T-helper 9 cell (primary cell): ENCODE results near the gene CIBAR2.

Experiments used
- DNase-seq: peaks from one replicate; pipeline ENCODE4 v3.0.0-alpha.2; 2020

Gene CIBAR2

DNA sequence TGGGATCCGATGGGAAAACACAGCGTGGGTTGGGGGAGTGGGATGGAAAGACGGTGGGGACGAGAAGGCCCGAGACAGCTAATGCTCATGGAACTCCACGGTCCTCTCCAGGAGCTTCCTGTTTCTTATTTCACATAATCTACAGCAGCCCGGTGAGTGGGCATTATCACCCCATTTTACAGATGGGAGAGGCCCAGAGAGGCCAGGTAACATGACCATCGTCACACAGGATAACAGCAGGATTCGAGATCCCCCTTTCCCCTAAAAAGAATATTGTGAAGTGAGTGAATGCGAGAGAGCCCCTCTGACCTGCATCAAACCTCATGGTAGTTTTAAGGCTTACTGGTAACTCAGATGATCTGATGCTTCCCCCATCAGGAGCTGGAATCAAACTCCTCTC, 12.0 kb downstream of the CIBAR2 start:
- no peak for DNase-seq

DNA sequence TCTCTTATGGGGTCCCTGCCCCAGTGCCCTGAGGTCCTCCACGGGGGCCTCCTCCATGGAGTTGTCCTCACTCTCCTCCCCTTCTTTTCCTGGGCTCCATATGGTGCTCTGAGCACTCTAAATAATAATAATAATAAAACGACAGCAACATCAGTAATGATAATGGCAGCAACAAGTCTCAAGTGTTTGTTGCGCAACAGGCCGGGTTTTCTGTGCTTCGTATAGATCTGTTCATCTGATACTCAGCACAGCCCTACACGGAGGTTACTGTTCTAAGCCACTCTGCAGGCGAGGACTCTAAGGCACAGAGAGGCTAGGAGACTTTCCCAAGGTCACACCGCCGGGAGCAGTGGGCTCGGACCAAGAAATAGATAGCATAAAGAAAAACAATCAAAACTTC, 13.7 kb downstream of the CIBAR2 start:
- no peak for DNase-seq

DNA sequence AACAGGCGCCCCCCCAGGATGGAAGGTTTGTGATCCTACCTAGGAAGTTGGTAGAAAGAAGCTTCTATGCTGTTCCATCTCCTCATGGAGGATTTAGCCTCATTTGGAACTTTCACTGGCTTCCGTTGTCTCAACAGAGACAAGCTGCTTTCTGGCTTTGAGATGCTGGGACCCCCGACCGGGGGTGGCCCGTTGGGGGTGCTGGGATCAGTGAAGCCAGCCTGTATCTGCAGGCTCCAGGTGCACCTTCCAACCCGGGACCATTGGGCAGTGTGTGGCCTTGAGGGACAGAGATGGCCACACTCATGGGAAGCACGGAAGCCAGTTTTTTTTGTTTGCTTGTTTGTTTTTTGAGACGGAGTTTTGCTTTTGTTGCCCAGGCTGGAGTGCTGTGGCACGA, 15.4 kb downstream of the CIBAR2 start:
- DNase-seq = no peak

DNA sequence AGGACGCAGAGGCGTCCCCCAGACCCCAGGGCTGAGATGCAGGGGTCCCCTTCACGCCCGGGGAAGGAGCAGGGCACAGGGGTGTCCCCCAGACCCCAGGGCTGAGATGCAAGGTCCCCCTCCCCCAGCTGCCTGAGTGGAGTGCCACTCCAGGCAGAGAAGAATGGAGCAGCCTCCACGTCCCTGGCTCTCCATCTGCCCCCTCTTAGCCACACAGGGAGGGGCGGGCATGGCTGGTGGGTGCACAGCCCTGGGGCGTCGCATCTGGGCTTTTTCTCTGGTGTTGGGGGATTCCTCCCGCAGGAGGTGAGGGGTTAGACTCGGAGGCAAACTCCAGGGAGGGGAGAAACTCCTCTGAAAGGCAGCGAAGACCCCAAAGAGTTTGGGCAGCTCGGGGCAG, 17.5 kb downstream of the CIBAR2 start:
- DNase-seq = no peak

DNA sequence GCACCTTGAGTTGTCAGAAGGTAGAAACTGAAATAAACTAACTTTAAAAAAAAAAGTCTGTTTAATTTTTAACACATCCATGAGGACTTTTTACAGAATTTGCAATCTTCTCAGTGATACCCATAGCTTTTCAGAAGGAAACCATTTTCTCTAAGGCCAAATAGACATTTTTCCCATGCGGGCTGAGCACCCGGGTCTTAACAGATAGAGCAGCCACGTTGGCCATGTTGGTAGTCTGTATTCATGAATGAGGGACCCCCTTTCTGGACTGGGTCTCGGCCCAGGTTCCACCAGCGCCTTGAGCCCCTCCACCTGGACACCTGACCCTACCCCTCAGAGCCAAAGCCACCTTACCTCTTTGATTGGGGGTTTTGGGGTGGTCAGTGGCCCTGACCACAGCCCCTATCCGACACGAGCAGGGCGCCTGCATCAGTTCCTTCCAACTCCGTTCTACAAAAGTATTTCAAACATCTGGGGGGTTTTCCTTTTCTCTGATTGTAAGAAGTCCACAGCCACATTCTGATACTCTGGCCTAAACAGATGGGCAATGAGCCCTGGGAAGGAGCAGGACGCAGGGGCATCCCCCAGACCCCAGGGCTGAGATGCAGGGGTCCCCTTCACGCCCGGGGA, 18.0 kb downstream of the CIBAR2 start:
- DNase-seq = no peak

DNA sequence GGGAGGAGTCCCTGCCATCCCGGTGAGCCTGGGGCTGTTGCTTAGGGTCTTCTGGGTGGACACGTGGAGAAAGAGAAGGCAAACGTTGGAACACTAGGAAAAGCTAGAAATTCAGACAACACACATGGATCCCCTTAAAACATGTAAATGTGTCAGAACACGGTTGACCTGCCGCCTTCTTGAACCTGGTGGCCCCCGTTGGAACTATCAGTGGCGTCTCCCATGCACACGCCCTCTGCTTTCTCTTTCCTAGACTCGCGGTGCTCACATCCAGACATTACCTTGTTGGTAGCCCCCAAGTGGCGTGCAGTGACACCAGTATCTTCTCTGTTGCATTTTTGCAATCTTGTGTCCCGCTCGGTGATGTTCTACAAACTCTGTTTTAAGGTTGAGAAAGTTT, 18.6 kb downstream of the CIBAR2 start:
- DNase-seq = no peak

DNA sequence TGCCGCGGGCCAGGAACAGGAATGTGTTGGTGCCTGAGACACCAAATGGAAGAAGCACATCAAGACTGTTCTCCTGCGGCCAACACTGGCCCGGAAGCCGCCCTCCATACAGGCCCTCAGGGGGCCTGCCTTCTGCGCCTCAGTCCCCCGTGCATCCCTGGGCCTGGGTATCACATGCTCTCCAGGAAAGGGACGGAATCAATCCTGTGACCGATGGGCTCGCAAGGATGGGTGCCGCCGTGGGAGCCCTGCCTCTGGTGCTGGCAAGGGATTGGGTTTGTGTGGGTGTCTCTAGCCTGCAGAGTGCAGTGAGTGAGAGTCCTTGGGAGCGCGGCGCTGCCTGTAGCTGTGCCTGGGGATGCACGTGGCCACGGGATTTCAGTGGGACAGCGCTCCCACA, 19.4 kb downstream of the CIBAR2 start:
- no peak for DNase-seq

DNA sequence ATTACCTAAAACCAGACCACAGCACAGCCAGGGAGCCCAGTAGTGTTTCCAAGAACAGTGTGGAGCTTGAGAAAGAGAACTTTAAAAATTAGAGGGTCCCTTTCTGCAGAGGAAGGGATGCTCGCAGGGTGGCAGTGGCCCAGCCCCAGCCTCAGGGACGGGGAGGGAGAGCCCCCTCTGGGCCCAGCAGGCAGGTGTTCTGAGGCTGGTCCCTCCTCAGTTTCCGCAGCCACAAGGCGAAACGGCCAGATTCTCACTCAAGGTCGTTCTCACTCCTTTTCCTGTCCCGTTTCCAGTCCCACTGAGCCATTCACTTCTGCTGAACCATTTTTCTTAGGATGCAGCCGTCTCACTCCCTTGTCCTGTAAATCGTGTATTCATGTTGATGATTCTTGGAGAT, 20.0 kb downstream of the CIBAR2 start:
- DNase-seq = no peak

DNA sequence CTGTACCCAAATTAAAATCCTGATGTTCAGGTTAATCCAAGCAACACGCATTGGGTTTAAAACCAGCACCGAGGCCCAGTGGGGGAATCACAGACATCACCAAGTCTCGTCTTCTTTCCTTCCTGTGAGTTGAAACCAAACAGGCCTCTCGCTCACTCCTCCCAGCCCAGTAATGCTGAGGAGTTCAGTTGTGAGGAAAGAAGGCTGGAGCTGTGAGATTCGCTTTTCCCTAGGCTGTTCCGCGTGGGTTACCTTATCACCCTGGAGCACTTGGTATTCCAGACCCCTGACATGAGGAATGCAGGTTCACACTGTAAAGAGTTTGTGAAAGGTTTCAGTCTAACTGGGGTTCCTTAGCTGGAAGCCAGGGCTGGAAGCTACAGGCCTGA, 20.8 kb downstream of the CIBAR2 start:
- no peak for DNase-seq

DNA sequence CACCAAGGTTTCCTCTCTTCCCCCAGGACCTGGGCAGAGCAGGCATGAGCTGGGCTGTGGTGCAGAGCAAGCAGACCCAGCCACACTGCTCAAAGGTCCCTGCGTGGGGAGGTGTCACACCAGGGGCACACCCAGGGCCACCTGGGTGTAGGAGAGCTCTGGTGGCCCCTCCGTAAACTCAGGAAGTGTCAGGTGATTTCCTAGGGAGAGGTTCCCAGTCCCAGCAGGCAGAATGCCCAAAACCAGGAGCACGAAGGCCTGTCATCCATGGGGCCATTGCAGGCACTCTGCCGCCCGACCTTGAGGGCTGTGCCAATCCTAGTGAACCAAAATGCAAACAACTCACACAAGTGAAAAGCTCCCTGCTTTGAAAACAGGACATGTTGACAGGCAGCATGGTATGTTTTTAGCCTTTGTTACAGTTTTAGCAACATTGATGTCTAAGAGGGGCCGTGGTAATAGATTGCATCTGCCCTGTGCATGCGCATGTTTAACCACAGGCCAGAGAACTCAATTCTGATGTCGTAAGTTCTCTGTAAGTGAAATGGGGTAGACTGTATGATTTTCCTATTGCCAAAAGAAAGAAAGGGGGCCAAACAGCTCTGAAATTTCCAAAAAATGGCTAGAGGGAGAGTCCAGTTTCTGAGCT, 21.3 kb downstream of the CIBAR2 start:
- DNase-seq = no peak

DNA sequence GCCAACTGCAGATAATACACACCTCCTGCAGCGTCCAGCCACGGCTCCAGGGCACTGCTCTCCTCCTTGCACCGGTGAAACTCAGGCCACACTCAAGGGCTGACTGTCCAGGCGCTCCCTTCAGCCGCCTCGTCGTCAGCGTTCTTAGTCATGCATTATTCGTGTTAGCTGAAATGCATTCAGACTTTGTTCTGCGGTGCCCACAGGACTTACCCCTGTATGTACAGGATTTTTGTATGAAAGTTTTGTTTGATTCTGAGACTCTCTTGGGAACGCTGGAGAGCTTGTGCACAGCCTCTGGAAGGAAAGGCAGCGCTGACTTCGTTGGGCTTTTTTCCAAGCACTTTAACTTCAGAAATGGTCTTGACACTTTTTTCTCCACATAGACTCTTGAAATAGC, 22.1 kb downstream of the CIBAR2 start:
- DNase-seq = no peak

DNA sequence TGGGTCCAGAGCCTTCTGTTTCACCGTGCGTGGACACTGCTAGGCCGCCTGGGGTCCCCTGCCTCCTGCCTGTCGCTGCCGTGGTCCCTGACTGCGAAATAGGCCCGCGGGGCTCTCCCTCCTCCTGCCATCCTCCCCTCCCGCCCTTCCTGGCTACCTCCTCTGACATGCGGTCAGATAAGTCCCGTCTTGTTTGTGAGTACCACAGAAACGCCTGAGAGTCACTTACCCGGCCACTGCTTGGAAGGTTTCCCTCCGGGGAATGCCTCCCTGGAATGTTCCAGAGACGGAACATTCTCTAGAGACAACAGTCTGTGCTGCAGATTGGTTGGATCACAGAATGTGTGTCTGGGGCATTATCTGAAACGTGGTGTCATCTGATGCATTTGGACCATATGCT, 22.7 kb downstream of the CIBAR2 start:
- no peak for DNase-seq

DNA sequence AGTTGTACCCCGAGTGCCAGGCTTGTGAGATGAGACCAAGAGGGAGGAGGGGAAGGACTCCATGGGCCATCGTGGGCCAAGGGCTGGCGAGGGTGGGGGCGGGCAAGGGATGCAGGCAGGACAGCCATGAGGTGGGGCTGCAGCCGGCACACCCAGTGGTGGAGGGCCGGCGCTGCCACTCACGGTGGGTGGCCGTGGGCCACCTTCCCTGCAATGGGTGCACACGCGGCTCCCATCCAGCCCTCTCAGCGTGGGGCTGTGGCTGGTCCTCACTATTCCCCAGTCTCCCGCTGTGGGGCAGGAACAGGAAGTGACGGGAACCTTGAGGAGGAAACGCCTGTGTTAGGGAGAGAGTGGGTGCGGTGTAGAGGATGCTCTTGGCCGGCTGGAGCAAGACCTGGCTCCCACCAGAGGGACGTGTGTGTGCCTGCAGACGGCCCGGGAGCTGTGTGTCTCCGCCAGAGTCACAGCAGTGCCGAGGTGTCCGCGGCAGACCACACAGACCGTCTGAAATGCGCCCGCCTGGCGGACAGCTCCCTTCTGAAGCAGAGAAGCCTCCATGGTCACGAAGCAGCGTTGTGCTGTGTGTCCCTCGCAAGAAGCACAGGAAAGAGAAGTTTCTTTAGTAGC, 23.6 kb downstream of the CIBAR2 start:
- DNase-seq = no peak

DNA sequence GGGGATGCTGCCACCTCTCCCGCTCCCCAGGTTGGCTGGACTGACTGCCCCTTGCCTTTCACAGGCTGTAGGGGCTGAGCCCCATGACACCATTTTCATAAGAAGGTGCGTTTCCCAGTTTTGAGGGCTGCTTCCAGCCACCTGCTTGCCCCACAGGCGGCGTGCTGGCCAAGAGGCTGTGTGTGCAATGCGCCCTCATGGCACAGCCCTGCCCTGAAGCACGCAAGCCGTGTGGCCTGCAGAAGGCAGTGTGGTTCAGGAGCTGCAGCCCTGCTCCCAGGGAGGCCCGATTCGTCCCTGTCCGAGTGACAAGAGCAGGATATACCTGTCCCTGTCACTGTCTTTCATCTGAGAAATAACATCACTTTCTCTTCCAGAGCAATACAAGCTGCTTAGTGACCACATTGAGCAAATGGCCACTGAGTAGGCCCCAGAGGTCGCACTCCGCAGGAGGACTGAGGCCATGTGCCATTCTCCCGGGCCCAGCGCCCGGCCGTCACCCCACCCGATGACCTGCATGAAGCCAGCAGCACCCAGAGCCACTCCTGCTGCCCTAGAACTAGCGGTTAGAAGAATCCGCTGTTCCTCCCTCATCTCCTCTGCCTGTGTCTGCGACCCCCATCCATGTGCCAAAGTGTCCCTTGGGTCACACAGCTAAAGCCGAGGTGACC, 24.2 kb downstream of the CIBAR2 start:
- no peak for DNase-seq

DNA sequence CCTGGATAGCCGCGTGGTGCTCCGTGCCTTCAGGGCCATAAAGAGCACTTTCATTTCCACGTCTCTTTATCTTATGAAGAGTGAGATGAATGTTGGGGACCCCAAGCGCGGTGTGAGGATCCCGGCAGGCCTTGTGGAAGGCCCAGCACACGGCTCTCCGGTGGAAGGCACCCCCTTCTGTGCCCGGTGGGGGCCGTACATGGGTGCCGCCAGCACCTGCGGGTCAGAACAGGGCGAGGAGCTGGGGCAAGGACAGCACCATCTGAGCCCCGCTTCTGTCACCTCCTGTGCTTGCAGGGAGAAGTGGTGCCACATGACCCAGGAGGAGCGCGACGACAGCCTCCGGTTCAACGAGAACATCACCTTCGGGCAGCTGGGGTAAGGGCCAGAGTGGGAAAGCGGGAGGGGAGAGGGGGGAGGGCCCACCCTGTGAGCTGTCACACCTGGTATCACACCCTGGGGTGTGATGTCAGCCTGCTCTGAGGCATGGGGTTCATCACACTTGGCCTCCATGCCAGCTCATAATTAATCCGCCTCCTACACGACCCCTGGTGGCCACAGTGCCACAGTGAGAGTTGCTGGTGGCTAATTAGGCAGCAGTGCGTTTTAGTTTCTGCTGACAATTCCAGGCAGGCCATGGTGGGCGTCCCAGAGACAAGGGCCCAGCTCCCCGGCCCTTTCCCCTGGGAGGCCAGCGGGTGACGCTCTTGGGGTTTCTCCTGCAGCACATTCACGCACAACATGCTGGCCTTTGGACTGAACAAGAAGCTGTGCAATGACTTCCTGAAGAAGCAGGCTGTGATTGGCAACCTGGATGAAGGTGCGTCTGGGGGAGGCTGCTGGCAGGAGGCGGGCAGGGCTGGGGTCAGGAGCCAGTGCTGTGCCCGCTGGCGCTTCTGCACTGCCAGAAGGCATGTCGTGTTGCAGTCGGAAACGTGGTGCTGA, 25.7 kb downstream of the CIBAR2 start:
- peak; percentile 61 for DNase-seq

DNA sequence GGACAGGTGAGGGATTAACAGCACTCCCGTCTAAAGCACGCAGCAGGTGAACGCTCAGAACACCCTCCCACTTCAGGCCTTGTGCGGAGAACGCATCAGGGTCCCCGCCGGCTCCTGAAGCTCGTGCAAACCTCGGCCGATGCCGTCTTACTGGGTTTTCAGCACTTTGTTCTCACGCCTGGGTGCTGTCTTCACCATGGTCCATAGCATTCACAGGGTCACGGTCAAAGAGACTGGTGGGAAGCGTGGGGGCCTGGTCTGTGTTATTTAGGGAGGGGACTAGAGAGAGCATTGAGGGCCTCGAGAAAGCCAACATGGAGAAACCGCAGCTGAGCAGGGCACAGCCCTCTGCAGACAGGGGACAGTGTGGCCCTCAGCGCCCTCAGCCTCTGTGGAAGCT, 26.6 kb downstream of the CIBAR2 start:
- no peak for DNase-seq

DNA sequence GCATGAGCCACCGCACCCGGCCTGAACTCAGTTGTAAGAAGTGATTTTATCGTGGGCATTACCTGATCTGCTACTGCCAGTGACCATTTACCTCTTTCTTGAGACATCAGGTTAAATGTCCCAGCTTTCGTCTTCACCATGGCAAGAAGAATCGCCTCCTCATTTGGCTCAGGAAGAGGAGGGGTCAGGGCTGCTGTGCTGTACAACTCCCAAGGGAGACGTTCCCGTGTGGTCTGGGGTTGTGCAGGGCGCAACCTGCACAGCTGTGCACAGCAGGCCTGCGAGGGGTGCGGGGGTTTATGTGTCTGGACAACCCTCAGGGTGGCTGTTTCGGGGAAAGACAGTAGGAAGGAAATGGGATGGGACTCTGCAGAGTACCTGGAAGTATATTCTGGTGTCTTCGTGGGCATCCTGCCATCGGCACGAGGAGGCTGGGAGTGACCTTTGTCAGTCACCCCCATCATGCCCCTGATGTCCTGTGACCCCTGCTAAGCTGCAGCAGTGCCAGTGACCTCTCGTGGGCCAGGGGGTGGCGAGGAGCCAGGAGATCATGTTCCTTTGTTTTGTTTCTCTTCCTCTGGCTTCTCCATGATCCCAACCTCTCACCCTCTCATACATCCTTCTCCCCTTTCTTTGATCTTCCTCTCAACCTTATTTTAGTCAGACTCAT, 27.3 kb downstream of the CIBAR2 start:
- DNase-seq = no peak

DNA sequence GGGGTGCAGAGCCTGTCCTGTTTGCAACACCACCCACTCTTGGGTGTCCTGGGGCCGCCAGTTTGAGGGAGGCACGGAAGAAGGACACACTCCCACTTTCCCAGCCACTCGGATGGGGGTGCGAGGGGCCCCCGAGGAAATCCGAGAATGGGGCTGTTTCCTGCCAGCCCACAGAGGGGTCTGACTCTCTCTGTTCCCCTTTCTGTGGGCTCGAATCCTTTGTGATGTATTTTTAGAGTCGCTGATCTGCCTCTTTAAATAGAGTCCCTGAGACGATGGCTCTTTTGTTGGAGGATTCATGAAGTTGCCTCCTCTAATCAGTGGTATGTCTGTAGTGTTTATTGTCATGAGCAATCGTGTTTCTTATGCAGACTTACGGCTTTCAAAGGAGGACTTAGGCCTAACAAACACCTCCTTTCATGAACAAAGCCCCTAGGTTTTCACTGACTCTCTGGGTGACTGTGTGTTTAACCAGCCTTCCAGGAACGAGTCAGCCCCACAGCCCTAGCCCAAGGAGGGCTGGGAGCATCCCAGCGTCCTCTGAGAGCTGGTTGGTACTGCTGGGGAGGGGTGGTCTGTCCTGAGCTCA, 29.1 kb downstream of the CIBAR2 start:
- DNase-seq = no peak

DNA sequence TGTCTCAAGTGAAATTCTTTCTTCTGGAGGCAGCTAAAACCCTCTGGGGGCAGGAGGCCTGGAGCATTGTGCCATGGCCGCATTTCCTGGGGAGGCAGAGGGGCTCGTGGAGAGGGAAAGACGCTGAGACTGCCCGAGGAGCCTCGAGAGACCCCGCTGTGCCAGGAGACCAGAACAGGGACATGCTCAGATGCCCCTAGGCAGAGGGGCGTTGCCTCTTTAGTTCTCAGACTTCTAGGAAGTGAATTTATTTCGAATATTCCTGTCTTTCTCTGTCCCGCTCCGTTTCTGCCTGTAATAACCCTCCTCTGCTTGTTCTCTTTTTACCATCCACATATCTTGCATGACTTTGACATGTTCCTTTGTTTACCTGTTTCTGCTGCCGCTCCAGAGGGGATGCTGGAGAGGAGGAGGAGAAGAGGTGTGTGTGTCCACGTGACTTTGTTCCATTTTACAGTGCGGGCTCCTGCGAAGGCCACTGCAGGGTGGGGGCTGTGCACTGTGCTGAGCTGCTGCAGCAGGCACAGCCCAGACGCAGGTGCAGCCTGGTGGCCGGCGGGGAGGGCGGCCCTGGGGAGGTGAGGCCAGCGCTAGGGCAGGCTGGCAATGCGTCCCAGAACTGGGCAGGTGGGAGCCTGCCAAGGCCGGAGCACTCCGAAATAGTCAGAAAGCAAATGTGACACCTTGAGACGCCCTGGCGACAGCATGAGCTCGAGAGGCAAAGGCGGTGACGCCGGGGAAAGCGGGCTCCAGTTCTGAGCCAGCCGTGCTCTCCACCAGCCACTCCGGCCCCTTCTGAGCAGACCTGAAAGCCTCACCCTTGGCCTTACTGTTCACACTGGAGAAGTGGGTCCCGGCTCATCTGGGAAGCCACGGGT, 29.9 kb downstream of the CIBAR2 start:
- DNase-seq = no peak

DNA sequence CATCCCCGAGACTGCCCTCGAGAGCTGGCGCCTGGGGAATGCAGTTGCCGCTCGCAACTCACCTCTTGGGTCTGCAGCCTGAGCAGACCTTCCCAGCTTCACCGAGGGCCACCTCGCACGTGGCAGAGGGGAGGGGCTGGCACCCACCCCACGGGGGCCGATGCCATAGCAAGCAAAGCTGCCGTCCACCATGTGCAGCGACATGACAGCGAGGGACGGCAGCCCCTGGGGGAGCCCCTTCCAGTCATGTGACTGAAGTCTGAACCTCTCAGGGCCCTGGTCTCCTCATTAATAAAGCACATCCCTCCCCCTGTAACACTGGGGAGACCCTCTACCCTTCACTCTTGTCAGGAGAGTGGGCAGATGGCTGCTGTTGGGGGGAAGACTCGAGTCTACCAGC, 30.5 kb downstream of the CIBAR2 start:
- DNase-seq = no peak

DNA sequence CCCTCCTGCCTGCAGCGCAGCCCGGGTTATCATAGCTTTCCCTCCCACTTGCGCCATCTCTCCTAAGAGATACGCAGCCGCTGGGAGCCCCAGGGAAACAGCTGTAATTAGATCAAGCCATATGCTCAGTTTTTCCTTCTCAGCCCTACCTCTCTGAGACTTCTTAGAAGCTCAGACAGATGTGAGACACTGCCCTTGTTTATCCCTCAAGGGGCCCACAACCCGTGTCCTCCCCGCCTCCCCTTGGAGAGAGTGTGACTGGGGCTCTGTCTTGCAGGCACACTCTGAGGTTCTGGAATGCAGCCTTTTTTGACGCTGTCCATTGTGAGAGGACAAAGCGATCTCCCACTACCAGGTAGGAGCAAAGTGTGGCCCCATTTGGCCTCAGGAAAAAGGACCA, 31.2 kb downstream of the CIBAR2 start:
- DNase-seq = no peak
